CD4-positive, alpha-beta T cell (primary cell): ENCODE data around the gene PLEKHG3. TPM values are rescaled to one million over a fixed set of nuclear protein-coding genes. Genes with fewer than 3 reads are reported as not detected.

Source experiments
- ATAC-seq: fragments of 200-7000 bp; cut with Tn5 transposase; one replicate; pipeline ENCODE4 v1.10.0; 2022; ENCODE audit warnings: mild to moderate bottlenecking; ENCODE audit not compliant: poor library complexity
- CTCF ChIA-PET: fragments of 350-600 bp; sonication (Branson Sonifier 250); formaldehyde crosslinking; loops from one replicate; lab custom pipeline; 2021; ENCODE audit warnings: antibody characterized with exemption, inconsistent platforms; lab: Charles Lee
- POLR2A ChIA-PET: fragments of 350-600 bp; sonication (Branson Sonifier 250); formaldehyde crosslinking; loops from one replicate; lab custom pipeline; 2021; ENCODE audit warnings: antibody characterized with exemption, inconsistent platforms; lab: Charles Lee
- DNase-seq, 14 experiments: peaks; one replicate each; pipeline ENCODE4 v3.0.0-alpha.2; 2013 to 2020; ENCODE audit warnings: mixed read lengths in 2 of 14
- H3K27ac ChIP-seq, 2 donors: one replicate each; pipeline versions ENCODE4 v1.5.1 to v1.7.0; 2013; ENCODE audit warnings: low read length in 2 of 2, low read depth in 1 of 2, mild to moderate bottlenecking in 1 of 2
- H3K27me3 ChIP-seq, 2 experiments: 1 replicate in 1 of 2; 2 replicates in 1 of 2; pipeline versions ENCODE4 v1.6.1 to v1.7.0; 2013; ENCODE audit warnings: low read length in 2 of 2, control low read depth in 1 of 2, mild to moderate bottlenecking in 1 of 2, moderate library complexity in 1 of 2; ENCODE audit not compliant: insufficient read depth in 2 of 2, control insufficient read depth in 1 of 2
- H3K36me3 ChIP-seq: one replicate; pipeline ENCODE4 v1.6.1; 2013; ENCODE audit warnings: low read length, control low read depth; ENCODE audit not compliant: insufficient read depth
- H3K4me1 ChIP-seq: one replicate; pipeline ENCODE4 v1.6.1; 2013; ENCODE audit warnings: low read length, control low read depth; ENCODE audit not compliant: insufficient read depth
- H3K4me3 ChIP-seq: one replicate; pipeline ENCODE4 v1.5.1; 2013; ENCODE audit warnings: mild to moderate bottlenecking, low read length, moderate library complexity
- H3K9me3 ChIP-seq, 2 experiments: 1 replicate in 1 of 2; 2 replicates in 1 of 2; pipeline versions ENCODE4 v1.6.1 to v1.7.0; 2013; ENCODE audit warnings: low read length in 2 of 2, mild to moderate bottlenecking in 2 of 2, control low read depth in 1 of 2, moderate library complexity in 1 of 2; ENCODE audit not compliant: control insufficient read depth in 1 of 2, insufficient read depth in 1 of 2
- H3K27ac Mint-ChIP-seq: one replicate; pipeline ENCODE4 v1.8.0; 2020; ENCODE audit warnings: mixed read lengths
- H3K27me3 Mint-ChIP-seq: one replicate; pipeline ENCODE4 v1.8.0; 2021; ENCODE audit warnings: mixed read lengths
- H3K36me3 Mint-ChIP-seq: one replicate; pipeline ENCODE4 v1.8.0; 2021; ENCODE audit warnings: low read depth, mixed read lengths
- H3K4me1 Mint-ChIP-seq: one replicate; pipeline ENCODE4 v1.8.0; 2021; ENCODE audit warnings: low read depth, mixed read lengths
- H3K4me3 Mint-ChIP-seq: one replicate; pipeline ENCODE4 v1.8.0; 2020; ENCODE audit warnings: mild to moderate bottlenecking, mixed read lengths
- H3K9me3 Mint-ChIP-seq: one replicate; pipeline ENCODE4 v1.8.0; 2020; ENCODE audit warnings: mixed read lengths
- CTCF ChIP-seq: fragments of 200-600 bp; IDR thresholded peaks from one replicate; pipeline ENCODE4 v1.8.0; 2022; ENCODE audit warnings: antibody characterized with exemption, mild to moderate bottlenecking
- intact Hi-C, 2 experiments: fragments of 100-400 bp; cut with DNase I in 1 of 2; cut with micrococcal nuclease in 1 of 2; formaldehyde crosslinking; loops; one replicate each; pipeline versions ENCODE4 v1.15.1 to v1.9.0; 2023 to 2025; cut with DNase I, micrococcal nuclease
- total RNA-seq, 174 experiments: library from RNA in 2 of 174; stranded (reverse) in 2 of 174; gene quantifications; one replicate each; pipeline ENCODE4 v1.2.3 and lab custom pipeline; 2021 to 2026

The PLEKHG3 gene
- total RNA-seq, 2 experiments from 2014 or later = 12.1 to 13.3 TPM

DNA sequence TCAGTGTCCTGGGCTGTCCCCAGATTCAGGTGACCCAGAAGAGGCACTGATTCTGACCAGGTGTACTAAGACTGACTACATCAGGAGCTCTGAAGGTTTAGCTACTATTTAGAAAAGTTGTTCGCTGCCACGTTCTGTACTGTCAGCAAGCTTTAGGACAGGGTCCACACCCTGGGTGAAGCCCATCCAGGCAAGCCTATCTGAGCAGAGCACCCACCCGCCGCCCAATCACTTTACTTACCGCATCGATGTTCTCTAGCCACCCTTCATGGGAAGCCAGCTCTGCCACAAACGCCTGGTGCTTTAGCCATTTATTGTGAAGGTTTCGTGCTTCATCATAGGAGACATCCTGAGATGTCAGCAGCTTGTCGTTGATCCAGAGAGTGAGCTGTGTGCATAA, 79.8 kb downstream of the PLEKHG3 start:
- Histone ChIP-seq H3K4me1 (no peaks in the 10 kb centered on the region), H3K4me3 (no peak overlapping the region), H3K9me3 (no peaks in the 10 kb centered on the region), H3K27ac (no peak overlapping the region), H3K27me3 (no peaks in the 10 kb centered on the region), H3K36me3 (no peaks in the 10 kb centered on the region)
- H3K4me3 Mint-ChIP-seq = no peak overlapping the region
- no peaks in the 10 kb centered on the region for H3K27me3 Mint-ChIP-seq
- no peak overlapping the region for H3K27ac Mint-ChIP-seq
- ChIA-PET POLR2A (no interaction called here), CTCF (no interaction called here)
- H3K36me3 Mint-ChIP-seq = no peaks in the 10 kb centered on the region
- no peaks in the 10 kb centered on the region for H3K9me3 Mint-ChIP-seq
- TF ChIP-seq CTCF = no peak
- no peaks in the 10 kb centered on the region for H3K4me1 Mint-ChIP-seq
- DNase-seq = no peak
- intact Hi-C loops = no loop called here
- no peak for ATAC-seq

DNA sequence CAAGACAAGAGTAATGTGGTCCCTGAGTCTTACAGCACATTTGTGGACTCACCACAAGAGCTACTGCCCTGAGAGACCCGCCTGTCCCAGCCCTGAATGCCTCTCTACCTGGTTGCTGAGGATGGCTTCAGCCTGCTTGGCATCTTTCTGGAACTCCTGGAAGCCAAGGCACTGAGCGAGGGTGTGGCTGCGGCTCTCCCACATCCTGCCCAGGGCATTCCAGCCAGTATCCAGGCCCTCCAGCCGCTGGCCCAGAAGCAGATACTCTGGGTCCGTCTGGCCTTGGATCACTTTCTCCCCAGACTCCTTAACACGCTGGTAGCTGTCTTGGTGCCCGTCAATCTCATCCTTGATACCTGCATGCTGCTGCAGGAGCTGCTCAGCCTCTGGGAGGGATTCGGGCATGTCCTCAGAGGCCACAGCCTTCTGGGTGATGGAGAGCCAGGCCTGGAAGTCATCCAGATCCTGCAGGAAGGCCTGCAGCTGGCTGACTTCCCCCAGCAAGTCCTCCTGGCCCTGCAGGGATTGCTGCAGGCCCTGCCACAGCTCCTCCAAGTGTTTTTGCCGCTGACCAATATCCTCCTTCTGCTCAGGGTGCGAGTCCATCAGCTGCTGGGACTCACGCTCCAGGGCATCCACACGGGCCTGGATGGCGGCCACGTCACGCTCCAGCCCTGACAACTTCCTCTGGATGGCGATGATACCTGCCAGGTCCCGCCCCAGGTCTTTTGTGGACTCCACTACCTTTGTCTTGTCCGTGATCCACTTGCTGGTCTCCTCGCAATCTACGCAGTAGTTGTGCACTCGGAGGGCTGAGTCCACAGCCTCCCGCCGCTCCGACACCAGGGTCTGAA, 82.3 kb downstream of the PLEKHG3 start:
- H3K9me3 ChIP-seq = no peaks in the 10 kb centered on the region
- DNase-seq (no peak), ATAC-seq (no peak)
- H3K9me3 Mint-ChIP-seq = no peaks in the 10 kb centered on the region
- H3K4me3 ChIP-seq = no peak overlapping the region
- no peaks in the 10 kb centered on the region for H3K27me3 ChIP-seq
- no peaks in the 10 kb centered on the region for H3K4me1 Mint-ChIP-seq
- TF ChIP-seq CTCF = no peak
- ChIA-PET CTCF (no interaction called here), POLR2A (no interaction called here)
- H3K27ac Mint-ChIP-seq = no peak overlapping the region
- no peaks in the 10 kb centered on the region for H3K4me1 ChIP-seq
- no peaks in the 10 kb centered on the region for H3K27me3 Mint-ChIP-seq
- H3K4me3 Mint-ChIP-seq = no peak overlapping the region
- intact Hi-C loops = no loop called here
- H3K36me3 ChIP-seq = no peaks in the 10 kb centered on the region
- H3K27ac ChIP-seq = no peak overlapping the region
- no peaks in the 10 kb centered on the region for H3K36me3 Mint-ChIP-seq

GRCh38 chr14:64787619-64788018, 83.4 kb downstream of the PLEKHG3 start:
- CTCF ChIA-PET = no interaction called here
- H3K4me1 Mint-ChIP-seq = no peaks in the 10 kb centered on the region

More at GRCh38 chr14:64787619-64788018, 83.4 kb downstream of the PLEKHG3 start:
- no peak overlapping the region for H3K27ac ChIP-seq
- Mint-ChIP-seq H3K36me3 (no peaks in the 10 kb centered on the region), H3K9me3 (no peaks in the 10 kb centered on the region), H3K27ac (no peak overlapping the region), H3K27me3 (no peaks in the 10 kb centered on the region), H3K4me3 (no peak overlapping the region)
- TF ChIP-seq CTCF = no peak
- ATAC-seq = no peak
- H3K36me3 ChIP-seq = no peaks in the 10 kb centered on the region
- H3K9me3 ChIP-seq = no peaks in the 10 kb centered on the region
- no peak for DNase-seq
- POLR2A ChIA-PET = no interaction called here
- H3K4me1 ChIP-seq = no peaks in the 10 kb centered on the region
- no peaks in the 10 kb centered on the region for H3K27me3 ChIP-seq
- intact Hi-C loops = no loop called here
- no peak overlapping the region for H3K4me3 ChIP-seq
